Natural killer cell treated with Interleukin-12 subunit alpha and Interleukin-12 subunit beta and Interleukin-15 and Interleukin-18, amount 100 ng/mL, for 72 hours (primary cell): ENCODE measurements around the gene C19orf81. TPM values are rescaled to one million over a fixed set of nuclear protein-coding genes. Genes with fewer than 3 reads are reported as not detected.
A peak's percentile ranks its signal among the peaks of the same experiment; 100 is the strongest.
"Not testable (repeated sequence)": the region's sequence is repeated elsewhere in the genome, so short reads cannot be mapped to it uniquely, and the experiment has no call there.

ENCODE experiments used
- ATAC-seq, 2 donors: fragments of 150-1000 bp; cut with Tn5 transposase in 1 of 2; sonication (Bioruptor Pico), chemical (Tn5 transposase) in 1 of 2; 2 replicates each; pipeline ENCODE4 v1.10.0; 2021
- DNase-seq: peaks from one replicate; pipeline ENCODE4 v3.0.0; 2022; ENCODE audit warnings: low spot score
- H3K27ac Mint-ChIP-seq, 2 donors: 1 replicate in 1 of 2; 2 replicates in 1 of 2; pipeline ENCODE4 v1.8.0; 2022; ENCODE audit warnings: mixed read lengths in 2 of 2, mild to moderate bottlenecking in 1 of 2, moderate library complexity in 1 of 2
- H3K27me3 Mint-ChIP-seq, 2 donors: 1 replicate in 1 of 2; 2 replicates in 1 of 2; pipeline ENCODE4 v1.8.0; 2022; ENCODE audit warnings: mixed read lengths in 2 of 2
- H3K36me3 Mint-ChIP-seq: one replicate; pipeline ENCODE4 v1.8.0; 2022; ENCODE audit warnings: mixed read lengths
- H3K4me1 Mint-ChIP-seq, 2 donors: 1 replicate in 1 of 2; 2 replicates in 1 of 2; pipeline ENCODE4 v1.8.0; 2022; ENCODE audit warnings: low read depth in 2 of 2, mixed read lengths in 2 of 2, mild to moderate bottlenecking in 1 of 2
- H3K4me3 Mint-ChIP-seq: one replicate; pipeline ENCODE4 v1.8.0; 2022; ENCODE audit warnings: mixed read lengths
- H3K9me3 Mint-ChIP-seq: 2 replicates; pipeline ENCODE4 v1.8.0; 2022; ENCODE audit warnings: mixed read lengths
- total RNA-seq, 2 donors: library from RNA; stranded (reverse); gene quantifications; one replicate each; pipeline ENCODE4 v1.2.3, GENCODE V29; 2022

C19orf81 gene
- total RNA-seq, 2 donors from 2014 or later = not detected

- not testable (repeated sequence) for H3K27ac Mint-ChIP-seq, H3K4me1 Mint-ChIP-seq, H3K27me3 Mint-ChIP-seq, H3K4me3 Mint-ChIP-seq, H3K36me3 Mint-ChIP-seq, ATAC-seq, H3K9me3 Mint-ChIP-seq, DNase-seq
Measured at GRCh38 chr19:50619184-50619583, 30.1 kb upstream of the C19orf81 start.

GRCh38 chr19:50620394-50620906, 28.8 kb upstream of the C19orf81 start:
- H3K4me3 Mint-ChIP-seq, H3K9me3 Mint-ChIP-seq, H3K4me1 Mint-ChIP-seq, H3K27ac Mint-ChIP-seq, H3K36me3 Mint-ChIP-seq, DNase-seq, H3K27me3 Mint-ChIP-seq, ATAC-seq: not testable (repeated sequence)

- Mint-ChIP-seq H3K4me3 (no peak overlapping the region), H3K4me1 (no peaks in the 10 kb centered on the region), H3K27me3 (no peaks in the 10 kb centered on the region), H3K27ac (no peak overlapping the region), H3K9me3 (no peaks in the 10 kb centered on the region), H3K36me3 (no peaks in the 10 kb centered on the region)
- ATAC-seq (peak in 1 of 2 donors; percentile 13), DNase-seq (no peak)
Measured at GRCh38 chr19:50624949-50625600, 24.2 kb upstream of the C19orf81 start.

DNA sequence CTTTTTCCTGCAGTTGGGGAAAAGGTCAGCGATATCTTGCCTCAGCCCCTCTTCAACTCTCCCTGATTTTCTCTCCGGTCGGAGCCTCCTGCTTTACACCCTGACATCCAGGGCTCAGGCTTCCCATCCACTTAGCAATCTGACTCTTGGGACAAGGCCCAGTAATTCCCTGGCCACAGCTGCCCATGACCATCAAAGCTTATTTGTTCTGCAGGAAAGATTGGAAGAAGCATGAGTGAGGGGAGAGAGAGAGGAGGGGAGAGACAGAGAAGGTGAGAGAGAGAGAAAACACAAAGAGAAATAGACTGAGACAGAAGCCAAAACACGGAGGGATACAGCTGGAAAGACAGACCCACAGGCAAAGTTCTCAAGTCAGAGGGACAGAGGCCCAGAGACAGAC, 23.2 kb upstream of the C19orf81 start:
- H3K4me1 Mint-ChIP-seq = no peaks in the 10 kb centered on the region
- DNase-seq = no peak
- H3K9me3 Mint-ChIP-seq = no peaks in the 10 kb centered on the region
- no peak for ATAC-seq
- H3K27ac Mint-ChIP-seq = no peak overlapping the region
- no peaks in the 10 kb centered on the region for H3K36me3 Mint-ChIP-seq
- H3K4me3 Mint-ChIP-seq = no peak overlapping the region
- peaks cover 0 to 8% of the 10 kb centered on the region in 2 donors for H3K27me3 Mint-ChIP-seq

GRCh38 chr19:50626795-50627194, 22.4 kb upstream of the C19orf81 start:
- DNase-seq = no peak
- no peaks in the 10 kb centered on the region for H3K4me1 Mint-ChIP-seq
- H3K27ac Mint-ChIP-seq = no peak overlapping the region
- no peak overlapping the region for H3K4me3 Mint-ChIP-seq
- H3K27me3 Mint-ChIP-seq = peaks cover 0 to 8% of the 10 kb centered on the region in 2 donors
- H3K9me3 Mint-ChIP-seq = no peaks in the 10 kb centered on the region
- no peak for ATAC-seq
- H3K36me3 Mint-ChIP-seq = no peaks in the 10 kb centered on the region

GRCh38 chr19:50628146-50628545, 21.1 kb upstream of the C19orf81 start:
- no peak overlapping the region for H3K4me3 Mint-ChIP-seq
- H3K4me1 Mint-ChIP-seq = no peaks in the 10 kb centered on the region
- H3K27me3 Mint-ChIP-seq = peaks cover 0 to 8% of the 10 kb centered on the region in 2 donors
- H3K9me3 Mint-ChIP-seq = no peaks in the 10 kb centered on the region
- H3K27ac Mint-ChIP-seq = no peak overlapping the region
- no peak for ATAC-seq
- no peak for DNase-seq
- no peaks in the 10 kb centered on the region for H3K36me3 Mint-ChIP-seq

DNA sequence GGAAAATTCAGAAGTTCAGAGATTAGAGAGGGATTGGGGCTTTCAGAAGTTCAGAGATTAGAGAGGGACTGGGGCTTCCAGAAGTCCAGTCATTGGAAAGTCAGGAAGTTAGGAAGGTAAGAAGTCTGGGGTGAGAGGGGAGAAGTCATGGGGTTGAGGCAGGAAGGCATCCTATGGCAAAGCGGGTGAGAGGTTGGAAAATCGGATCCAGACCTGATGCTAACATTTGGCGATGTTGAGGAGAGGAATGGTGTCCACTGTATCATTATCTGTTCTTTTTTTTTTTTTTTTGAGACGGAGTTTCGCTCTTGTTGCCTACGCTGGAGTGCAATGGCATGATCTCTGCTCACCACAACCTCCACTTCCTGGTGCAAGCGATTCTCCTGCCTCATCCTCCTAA, 20.7 kb upstream of the C19orf81 start:
- H3K36me3 Mint-ChIP-seq = no peaks in the 10 kb centered on the region
- H3K4me1 Mint-ChIP-seq = no peaks in the 10 kb centered on the region
- H3K9me3 Mint-ChIP-seq = no peaks in the 10 kb centered on the region
- no peak overlapping the region for H3K4me3 Mint-ChIP-seq
- DNase-seq = no peak
- no peak overlapping the region for H3K27ac Mint-ChIP-seq
- no peak for ATAC-seq
- H3K27me3 Mint-ChIP-seq = peaks cover 0 to 8% of the 10 kb centered on the region in 2 donors

DNA sequence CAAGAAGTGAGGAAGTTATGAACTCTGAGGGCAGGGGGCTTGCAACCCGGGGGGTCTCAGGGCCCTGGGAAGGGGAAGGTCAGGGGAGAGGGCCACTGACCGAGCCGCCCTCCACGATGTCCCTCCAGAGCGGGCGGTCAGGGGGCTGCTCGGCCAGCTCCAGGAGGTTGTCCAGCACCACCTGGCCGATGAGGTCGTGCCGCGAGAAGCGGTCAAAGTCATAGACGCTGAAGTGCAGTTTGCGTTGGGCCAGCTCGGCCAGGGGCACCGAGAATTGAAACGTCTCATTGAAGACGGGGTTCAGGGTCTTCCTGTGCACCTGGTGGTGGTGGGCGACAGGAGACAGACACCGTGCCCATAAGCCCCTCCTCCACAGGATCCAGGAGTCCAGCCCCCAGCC, 20.1 kb upstream of the C19orf81 start:
- Mint-ChIP-seq H3K36me3 (peaks cover 5% of the 10 kb centered on the region), H3K4me1 (no peaks in the 10 kb centered on the region), H3K27ac (no peak overlapping the region), H3K27me3 (peaks cover 0 to 8% of the 10 kb centered on the region in 2 donors), H3K4me3 (no peak overlapping the region), H3K9me3 (no peaks in the 10 kb centered on the region)
- DNase-seq (no peak), ATAC-seq (no peak)

- Mint-ChIP-seq H3K9me3 (no peaks in the 10 kb centered on the region), H3K4me1 (no peaks in the 10 kb centered on the region), H3K27ac (no peak overlapping the region), H3K36me3 (peaks cover 6% of the 10 kb centered on the region), H3K27me3 (peaks cover 0 to 8% of the 10 kb centered on the region in 2 donors), H3K4me3 (no peak overlapping the region)
- no peak for ATAC-seq
- no peak for DNase-seq
Measured at GRCh38 chr19:50629801-50630200, 19.4 kb upstream of the C19orf81 start.

DNA sequence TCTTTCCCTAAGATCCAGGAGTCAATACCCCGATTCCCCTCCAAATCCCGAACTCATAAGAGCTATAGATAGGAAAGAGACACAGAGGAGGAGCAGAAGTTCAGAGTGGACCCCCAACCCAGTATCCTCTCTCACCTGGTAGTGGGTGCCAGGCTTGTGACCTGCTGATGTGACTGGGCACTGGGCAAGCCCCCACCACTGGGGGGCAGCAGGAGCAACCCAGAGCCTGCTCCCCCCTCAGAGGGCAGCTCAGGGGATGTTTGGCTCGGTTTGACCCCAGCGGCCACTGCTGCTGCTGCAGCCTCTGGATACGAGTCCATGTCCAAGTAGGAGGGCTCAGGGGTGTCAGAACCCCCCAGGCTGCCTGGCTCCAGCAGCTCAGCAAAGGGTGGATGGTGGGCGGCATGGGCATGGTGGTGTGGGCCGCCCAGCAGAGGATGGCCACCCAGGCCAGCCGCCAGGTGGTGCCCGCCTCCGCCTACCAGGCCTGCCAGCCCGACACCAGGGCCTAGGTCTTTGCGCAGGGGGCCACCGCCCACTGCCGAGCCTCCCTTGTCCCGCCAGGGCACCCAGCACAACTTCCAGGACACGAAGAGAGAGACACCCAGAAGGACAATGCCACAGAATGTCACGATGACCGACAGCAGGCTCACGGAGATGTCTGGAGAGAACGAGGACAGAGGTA, 17.0 kb upstream of the C19orf81 start:
- Mint-ChIP-seq H3K27ac (no peak overlapping the region), H3K36me3 (peaks cover 6% of the 10 kb centered on the region), H3K4me1 (no peaks in the 10 kb centered on the region), H3K4me3 (no peak overlapping the region), H3K9me3 (no peaks in the 10 kb centered on the region), H3K27me3 (peaks cover 7 to 19% of the 10 kb centered on the region in 2 donors)
- no peak for DNase-seq
- no peak for ATAC-seq

GRCh38 chr19:50633359-50633758, 15.9 kb upstream of the C19orf81 start:
- Mint-ChIP-seq H3K27me3 (peaks cover 18 to 30% of the 10 kb centered on the region in 2 donors), H3K4me1 (peaks cover 0 to 2% of the 10 kb centered on the region in 2 donors), H3K36me3 (peaks cover 8% of the 10 kb centered on the region), H3K27ac (no peak overlapping the region), H3K4me3 (no peak overlapping the region), H3K9me3 (no peaks in the 10 kb centered on the region)
- DNase-seq (no peak), ATAC-seq (no peak)

DNA sequence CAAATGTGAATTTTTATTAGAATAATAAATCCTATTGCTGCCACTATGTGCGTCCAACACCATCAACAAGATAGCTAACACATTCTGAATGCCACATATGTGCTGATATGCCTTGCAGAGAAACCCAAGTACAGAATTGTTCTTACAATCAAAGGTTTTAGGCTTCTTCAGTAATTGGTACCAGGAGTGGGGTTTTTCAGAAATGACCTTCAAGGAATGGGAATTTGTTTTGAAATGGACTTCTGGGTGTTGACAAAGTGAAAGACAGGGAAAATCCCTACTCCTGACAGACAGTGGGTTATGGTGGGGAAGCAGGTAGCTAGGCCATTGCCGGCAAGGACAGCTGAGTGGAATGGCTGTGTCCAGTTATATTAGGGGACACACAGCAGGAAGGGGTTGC, 15.3 kb upstream of the C19orf81 start:
- H3K4me1 Mint-ChIP-seq = peaks cover 0 to 6% of the 10 kb centered on the region in 2 donors
- ATAC-seq (no peak), DNase-seq (no peak)
- H3K36me3 Mint-ChIP-seq = peaks cover 12% of the 10 kb centered on the region
- no peaks in the 10 kb centered on the region for H3K9me3 Mint-ChIP-seq
- peaks cover 23 to 36% of the 10 kb centered on the region in 2 donors for H3K27me3 Mint-ChIP-seq
- H3K27ac Mint-ChIP-seq = no peak overlapping the region
- no peak overlapping the region for H3K4me3 Mint-ChIP-seq

- no peak for ATAC-seq
- H3K27ac Mint-ChIP-seq = no peak overlapping the region
Measured at GRCh38 chr19:50636317-50637085, 12.7 kb upstream of the C19orf81 start.

DNA sequence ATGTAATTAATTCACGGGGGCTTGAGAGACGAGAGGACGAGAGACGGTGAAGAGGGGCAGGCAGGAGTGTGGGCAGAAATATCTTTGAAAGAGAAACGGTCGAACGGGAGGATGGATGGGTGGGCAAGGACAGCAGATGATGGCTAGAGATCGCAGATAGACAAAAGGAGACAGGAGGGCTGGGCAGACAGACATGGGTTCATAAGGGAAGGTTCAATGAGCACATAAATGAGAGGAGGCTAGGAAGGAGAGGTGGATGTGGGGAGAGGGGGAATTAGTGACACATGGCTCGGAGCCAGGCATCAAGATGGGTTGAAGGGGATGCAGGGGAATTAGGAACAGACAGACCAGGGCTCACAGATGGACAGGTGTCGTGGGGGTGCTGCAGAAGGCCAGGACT, 10.6 kb upstream of the C19orf81 start:
- Mint-ChIP-seq H3K9me3 (no peaks in the 10 kb centered on the region), H3K36me3 (peaks cover 12% of the 10 kb centered on the region), H3K27ac (no peak overlapping the region), H3K27me3 (peaks cover 23 to 29% of the 10 kb centered on the region in 2 donors), H3K4me3 (no peak overlapping the region), H3K4me1 (peaks cover 0 to 6% of the 10 kb centered on the region in 2 donors)
- ATAC-seq (no peak), DNase-seq (no peak)

More at GRCh38 chr19:50636317-50637085, 12.7 kb upstream of the C19orf81 start:
- no peak for DNase-seq
- no peaks in the 10 kb centered on the region for H3K9me3 Mint-ChIP-seq
- no peak overlapping the region for H3K4me3 Mint-ChIP-seq
- H3K36me3 Mint-ChIP-seq = peaks cover 12% of the 10 kb centered on the region
- peaks cover 23 to 29% of the 10 kb centered on the region in 2 donors for H3K27me3 Mint-ChIP-seq
- H3K4me1 Mint-ChIP-seq = peaks cover 0 to 6% of the 10 kb centered on the region in 2 donors
